Smooth muscle cell (in vitro differentiated cells): ENCODE measurements around the gene CHCHD10. TPM values are rescaled to one million over a fixed set of nuclear protein-coding genes. Genes with fewer than 3 reads are reported as not detected.

Experiments used
- DNase-seq: peaks from one replicate; lab custom pipeline; 2025; ENCODE audit not compliant: unreplicated experiment; lab: John Stamatoyannopoulos, UW
- H2AFZ ChIP-seq: fragments of 200-600 bp; sonication (generic); 2 replicates; pipeline ENCODE4 v1.6.0; 2016; ENCODE audit warnings: antibody characterized with exemption, low read depth, mild to moderate bottlenecking
- H3F3A ChIP-seq: fragments of 200-600 bp; sonication (generic); 2 replicates; pipeline ENCODE4 v1.6.0; 2017; ENCODE audit warnings: antibody characterized with exemption, low read depth
- H3K27ac ChIP-seq: fragments of 200-600 bp; sonication (generic); 2 replicates; pipeline ENCODE4 v1.5.1; 2016; ENCODE audit warnings: low read depth, mild to moderate bottlenecking
- H3K27me3 ChIP-seq: fragments of 200-600 bp; sonication (generic); 2 replicates; pipeline ENCODE4 v1.6.1; 2016; ENCODE audit warnings: low read depth, mild to moderate bottlenecking
- H3K36me3 ChIP-seq: fragments of 200-600 bp; sonication (generic); 2 replicates; pipeline ENCODE4 v1.5.1; 2016; ENCODE audit warnings: low read depth
- H3K4me1 ChIP-seq: fragments of 200-600 bp; sonication (generic); 2 replicates; pipeline ENCODE4 v1.5.1; 2016; ENCODE audit warnings: low read depth
- H3K4me2 ChIP-seq: fragments of 200-600 bp; sonication (generic); 2 replicates; pipeline ENCODE4 v1.6.0; 2016; ENCODE audit warnings: mild to moderate bottlenecking
- H3K4me3 ChIP-seq: fragments of 200-600 bp; sonication (generic); 2 replicates; pipeline ENCODE4 v1.5.1; 2016; ENCODE audit warnings: mild to moderate bottlenecking
- H3K79me2 ChIP-seq: fragments of 200-600 bp; sonication (generic); 2 replicates; pipeline ENCODE4 v1.6.0; 2016; ENCODE audit warnings: low read depth, mild to moderate bottlenecking
- H3K9ac ChIP-seq: fragments of 200-600 bp; sonication (generic); 2 replicates; pipeline ENCODE4 v1.6.0; 2016; ENCODE audit warnings: low read depth
- H3K9me3 ChIP-seq: fragments of 200-600 bp; sonication (generic); replicated peaks from 2 replicates; pipeline ENCODE4 v1.5.1; 2016; ENCODE audit warnings: low read depth
- H4K20me1 ChIP-seq: fragments of 200-600 bp; sonication (generic); 2 replicates; pipeline ENCODE4 v1.6.0; 2016; ENCODE audit warnings: low read depth
- WGBS: methylation state at CpG from one replicate; pipeline ENCODE4 v1.1.7; 2016; ENCODE audit warnings: low lambda C conversion rate; 5-methylcytosine and 5-hydroxymethylcytosine counted together
- polyA plus RNA-seq: library from polyadenylated mRNA; unstranded; fragments of >200 nt; fragmentation: Nextera tagmentation; extraction: Ambion mirVana; gene quantifications from 2 replicates; pipeline ENCODE4 v1.2.1, GENCODE V29; 2016
- total RNA-seq: library from RNA; depleted of rRNA; stranded (reverse); fragments of >200 nt; gene quantifications from 2 replicates; pipeline ENCODE4 v1.2.3, GENCODE V29; 2014
- TF ChIP-seq, protein P1 (sequence below): fragments of 200-600 bp; sonication (generic); IDR thresholded peaks from 2 replicates; pipeline ENCODE4 v1.5.1; 2017; ENCODE audit warnings: borderline replicate concordance, mild to moderate bottlenecking, antibody characterized with exemption; ENCODE audit not compliant: insufficient read depth, poor library complexity, severe bottlenecking

Gene CHCHD10
- total and polyA plus RNA-seq, 2 experiments from 2014 or later, result 4.9 to 57.6 TPM

- TF ChIP-seq, protein P1, sequence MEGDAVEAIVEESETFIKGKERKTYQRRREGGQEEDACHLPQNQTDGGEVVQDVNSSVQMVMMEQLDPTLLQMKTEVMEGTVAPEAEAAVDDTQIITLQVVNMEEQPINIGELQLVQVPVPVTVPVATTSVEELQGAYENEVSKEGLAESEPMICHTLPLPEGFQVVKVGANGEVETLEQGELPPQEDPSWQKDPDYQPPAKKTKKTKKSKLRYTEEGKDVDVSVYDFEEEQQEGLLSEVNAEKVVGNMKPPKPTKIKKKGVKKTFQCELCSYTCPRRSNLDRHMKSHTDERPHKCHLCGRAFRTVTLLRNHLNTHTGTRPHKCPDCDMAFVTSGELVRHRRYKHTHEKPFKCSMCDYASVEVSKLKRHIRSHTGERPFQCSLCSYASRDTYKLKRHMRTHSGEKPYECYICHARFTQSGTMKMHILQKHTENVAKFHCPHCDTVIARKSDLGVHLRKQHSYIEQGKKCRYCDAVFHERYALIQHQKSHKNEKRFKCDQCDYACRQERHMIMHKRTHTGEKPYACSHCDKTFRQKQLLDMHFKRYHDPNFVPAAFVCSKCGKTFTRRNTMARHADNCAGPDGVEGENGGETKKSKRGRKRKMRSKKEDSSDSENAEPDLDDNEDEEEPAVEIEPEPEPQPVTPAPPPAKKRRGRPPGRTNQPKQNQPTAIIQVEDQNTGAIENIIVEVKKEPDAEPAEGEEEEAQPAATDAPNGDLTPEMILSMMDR, result no peak
- 63% methylated on average over 14 of the region's 14 CpGs for WGBS
- no peak overlapping the region for H3K27ac ChIP-seq
These were observed 13.9 kb upstream of the CHCHD10 start for GRCh38 chr22:23781511-23782183.

DNA sequence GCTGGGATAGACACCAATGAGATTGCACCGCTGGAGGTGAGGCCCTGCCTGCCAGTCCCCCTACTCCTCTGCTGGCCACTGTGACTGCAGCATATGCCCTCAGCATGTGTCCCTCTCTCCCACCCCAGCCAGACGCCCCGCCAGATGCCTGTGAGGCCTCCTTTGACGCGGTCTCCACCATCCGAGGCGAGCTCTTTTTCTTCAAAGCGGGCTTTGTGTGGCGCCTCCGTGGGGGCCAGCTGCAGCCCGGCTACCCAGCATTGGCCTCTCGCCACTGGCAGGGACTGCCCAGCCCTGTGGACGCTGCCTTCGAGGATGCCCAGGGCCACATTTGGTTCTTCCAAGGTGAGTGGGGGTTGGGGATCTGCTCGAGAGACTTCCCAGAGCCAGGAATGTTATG is 13.3 kb upstream of the CHCHD10 start:
- no peaks in the 10 kb centered on the region for H3K36me3 ChIP-seq
- no peak overlapping the region for H3K27ac ChIP-seq
- no peaks in the 10 kb centered on the region for H3K79me2 ChIP-seq
- H3K9me3 ChIP-seq, result no peaks in the 10 kb centered on the region
- H2AFZ ChIP-seq, result no peak overlapping the region
- no peak overlapping the region for H3K4me3 ChIP-seq
- no peaks in the 10 kb centered on the region for H3K27me3 ChIP-seq
- H4K20me1 ChIP-seq, result no peaks in the 10 kb centered on the region
- H3F3A ChIP-seq, result no peaks in the 10 kb centered on the region
- TF ChIP-seq, protein P1, result no peak
- no peak overlapping the region for H3K9ac ChIP-seq
- no peaks in the 10 kb centered on the region for H3K4me1 ChIP-seq
- no peak overlapping the region for H3K4me2 ChIP-seq
- no peak for DNase-seq
- WGBS, result 85% methylated on average over 15 of the region's 15 CpGs

More at GRCh38 chr22:23781511-23782183, 13.9 kb upstream of the CHCHD10 start:
- H3K9me3 ChIP-seq, result no peaks in the 10 kb centered on the region
- H3K27me3 ChIP-seq, result no peaks in the 10 kb centered on the region
- no peak overlapping the region for H2AFZ ChIP-seq
- no peaks in the 10 kb centered on the region for H3K36me3 ChIP-seq
- DNase-seq, result no peak
- no peak overlapping the region for H3K9ac ChIP-seq
- no peaks in the 10 kb centered on the region for H3K79me2 ChIP-seq
- H3F3A ChIP-seq, result no peaks in the 10 kb centered on the region
- H3K4me1 ChIP-seq, result peaks cover 5% of the 10 kb centered on the region
- H4K20me1 ChIP-seq, result no peaks in the 10 kb centered on the region
- H3K4me3 ChIP-seq, result no peak overlapping the region
- H3K4me2 ChIP-seq, result peak overlapping the region; percentile 51

DNA sequence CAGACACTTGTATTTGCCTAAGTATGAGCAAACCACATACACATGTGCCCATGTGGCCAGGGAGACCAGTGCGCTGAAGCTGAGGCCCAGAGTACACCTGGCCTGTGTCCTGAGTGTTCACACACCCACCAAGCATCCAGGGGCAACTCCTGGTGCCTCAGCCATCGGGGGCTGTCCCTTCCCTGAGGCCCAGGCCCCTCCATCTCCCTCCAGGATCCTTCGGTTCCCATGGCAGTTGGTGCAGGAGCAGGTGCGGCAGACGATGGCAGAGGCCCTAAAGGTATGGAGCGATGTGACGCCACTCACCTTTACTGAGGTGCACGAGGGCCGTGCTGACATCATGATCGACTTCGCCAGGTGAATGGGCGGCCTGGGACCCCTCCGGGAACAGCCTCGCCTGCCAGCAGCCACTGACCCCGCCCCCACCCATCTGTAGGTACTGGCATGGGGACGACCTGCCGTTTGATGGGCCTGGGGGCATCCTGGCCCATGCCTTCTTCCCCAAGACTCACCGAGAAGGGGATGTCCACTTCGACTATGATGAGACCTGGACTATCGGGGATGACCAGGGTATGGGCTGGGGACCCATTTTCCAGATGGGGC is 12.5 kb upstream of the CHCHD10 start:
- no peak overlapping the region for H2AFZ ChIP-seq

More for the DNA sequence above, 12.5 kb upstream of the CHCHD10 start:
- H3K27ac ChIP-seq, result no peak overlapping the region
- H3F3A ChIP-seq, result no peaks in the 10 kb centered on the region
- no peaks in the 10 kb centered on the region for H4K20me1 ChIP-seq
- H3K9me3 ChIP-seq, result no peaks in the 10 kb centered on the region
- TF ChIP-seq, protein P1, result no peak
- H3K4me1 ChIP-seq, result no peaks in the 10 kb centered on the region
- WGBS, result 88% methylated on average over 20 of the region's 20 CpGs
- H3K36me3 ChIP-seq, result no peaks in the 10 kb centered on the region
- H3K9ac ChIP-seq, result no peak overlapping the region
- no peak overlapping the region for H3K4me2 ChIP-seq
- DNase-seq, result no peak
- H3K4me3 ChIP-seq, result no peak overlapping the region
- H3K79me2 ChIP-seq, result no peaks in the 10 kb centered on the region
- H3K27me3 ChIP-seq, result no peaks in the 10 kb centered on the region
